Measurements from ENCODE around the gene CDK10.
"Not testable (repeated sequence)": the region's sequence is repeated elsewhere in the genome, so short reads cannot be mapped to it uniquely, and the experiment has no call there.

CDK10 gene

GRCh38 chr16:89695875-89696669, 9.6 kb downstream of the CDK10 start:
- Histone ChIP-seq H3K36me3 (ENCODE audit: control insufficient read depth, insufficient read depth, low read length) (peaks cover 26% of the 10 kb centered on the region), H3K4me3 (replicated peaks; ENCODE audit: low read depth, low read length) (no peak overlapping the region), H3K27me3 (replicated peaks; ENCODE audit: control insufficient read depth, insufficient read depth, low read length) (no peaks in the 10 kb centered on the region)
- no peak for DNase-seq (ENCODE audit: extremely low read depth, insufficient read length)
- TF ChIP-seq, protein P1, sequence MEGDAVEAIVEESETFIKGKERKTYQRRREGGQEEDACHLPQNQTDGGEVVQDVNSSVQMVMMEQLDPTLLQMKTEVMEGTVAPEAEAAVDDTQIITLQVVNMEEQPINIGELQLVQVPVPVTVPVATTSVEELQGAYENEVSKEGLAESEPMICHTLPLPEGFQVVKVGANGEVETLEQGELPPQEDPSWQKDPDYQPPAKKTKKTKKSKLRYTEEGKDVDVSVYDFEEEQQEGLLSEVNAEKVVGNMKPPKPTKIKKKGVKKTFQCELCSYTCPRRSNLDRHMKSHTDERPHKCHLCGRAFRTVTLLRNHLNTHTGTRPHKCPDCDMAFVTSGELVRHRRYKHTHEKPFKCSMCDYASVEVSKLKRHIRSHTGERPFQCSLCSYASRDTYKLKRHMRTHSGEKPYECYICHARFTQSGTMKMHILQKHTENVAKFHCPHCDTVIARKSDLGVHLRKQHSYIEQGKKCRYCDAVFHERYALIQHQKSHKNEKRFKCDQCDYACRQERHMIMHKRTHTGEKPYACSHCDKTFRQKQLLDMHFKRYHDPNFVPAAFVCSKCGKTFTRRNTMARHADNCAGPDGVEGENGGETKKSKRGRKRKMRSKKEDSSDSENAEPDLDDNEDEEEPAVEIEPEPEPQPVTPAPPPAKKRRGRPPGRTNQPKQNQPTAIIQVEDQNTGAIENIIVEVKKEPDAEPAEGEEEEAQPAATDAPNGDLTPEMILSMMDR (IDR thresholded peaks at IDR 0.05; ENCODE audit: insufficient read depth, low read length, poor library complexity, severe bottlenecking), result no peak

DNA sequence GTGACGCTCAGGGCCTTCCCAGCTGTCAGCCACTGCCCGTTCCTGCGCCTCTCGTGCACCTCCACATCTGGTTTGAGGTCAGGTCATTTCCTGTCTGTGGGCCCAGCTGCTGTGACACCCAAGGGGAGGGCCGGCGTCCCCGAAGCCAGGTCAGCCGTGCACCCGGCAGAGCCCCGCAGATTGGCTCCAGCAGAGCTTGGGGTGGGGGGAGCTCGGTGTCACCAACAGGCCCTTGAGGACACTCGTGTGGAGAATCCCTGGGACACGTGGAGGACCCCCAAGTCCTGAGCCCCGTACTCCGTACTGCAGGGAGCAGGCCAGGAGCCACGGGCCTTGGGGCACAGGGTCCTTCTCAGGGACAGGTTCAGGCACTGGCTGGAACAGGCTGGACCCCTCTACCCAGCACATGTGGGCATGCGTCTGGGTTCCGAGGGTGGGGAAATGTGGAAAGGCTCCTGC, 10.2 kb downstream of the CDK10 start:
- Histone ChIP-seq H3K4me3 (replicated peaks; ENCODE audit: low read depth, low read length) (no peak overlapping the region), H3K36me3 (ENCODE audit: control insufficient read depth, insufficient read depth, low read length) (peaks cover 22% of the 10 kb centered on the region), H3K27me3 (replicated peaks; ENCODE audit: control insufficient read depth, insufficient read depth, low read length) (no peaks in the 10 kb centered on the region)
- TF ChIP-seq, protein P1 (IDR thresholded peaks at IDR 0.05; ENCODE audit: insufficient read depth, low read length, poor library complexity, severe bottlenecking), result no peak
- DNase-seq (ENCODE audit: extremely low read depth, insufficient read length), result peak; percentile 66

- Histone ChIP-seq H3K4me3 (replicated peaks; ENCODE audit: low read depth, low read length) (no peak overlapping the region), H3K27me3 (replicated peaks; ENCODE audit: control insufficient read depth, insufficient read depth, low read length) (no peaks in the 10 kb centered on the region), H3K36me3 (ENCODE audit: control insufficient read depth, insufficient read depth, low read length) (peaks cover 17% of the 10 kb centered on the region)
- TF ChIP-seq, protein P1 (IDR thresholded peaks at IDR 0.05; ENCODE audit: insufficient read depth, low read length, poor library complexity, severe bottlenecking), result no peak
- no peak for DNase-seq (ENCODE audit: extremely low read depth, insufficient read length)
Measured at GRCh38 chr16:89697161-89697615, 10.7 kb downstream of the CDK10 start.

GRCh38 chr16:89697616-89698331, 11.3 kb downstream of the CDK10 start:
- Histone ChIP-seq H3K36me3 (ENCODE audit: control insufficient read depth, insufficient read depth, low read length) (peaks cover 15% of the 10 kb centered on the region), H3K27me3 (replicated peaks; ENCODE audit: control insufficient read depth, insufficient read depth, low read length) (no peaks in the 10 kb centered on the region), H3K4me3 (replicated peaks; ENCODE audit: low read depth, low read length) (no peak overlapping the region)
- TF ChIP-seq, protein P1 (IDR thresholded peaks at IDR 0.05; ENCODE audit: insufficient read depth, low read length, poor library complexity, severe bottlenecking), result no peak
- no peak for DNase-seq (ENCODE audit: extremely low read depth, insufficient read length)

DNA sequence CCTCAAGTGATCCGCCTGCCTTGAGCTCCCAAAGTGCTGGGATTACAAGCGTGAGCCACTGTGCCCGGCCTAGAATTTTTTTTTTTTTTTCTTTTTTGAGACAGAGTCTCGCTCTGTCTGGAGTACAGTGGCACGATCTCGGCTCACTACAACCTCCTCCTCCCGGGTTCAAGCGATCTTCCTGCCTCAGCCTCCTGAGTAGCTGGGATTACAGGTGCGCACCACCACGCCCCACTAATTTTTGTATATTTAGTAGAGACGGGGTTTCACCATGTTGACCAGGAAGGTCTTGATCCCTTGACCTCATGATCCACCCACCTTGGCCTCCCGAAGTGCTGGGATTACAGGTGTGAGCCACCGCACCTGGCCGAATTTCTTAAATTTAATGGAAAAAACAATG, 12.2 kb downstream of the CDK10 start:
- DNase-seq (ENCODE audit: extremely low read depth, insufficient read length); H3K27me3 ChIP-seq (replicated peaks; ENCODE audit: control insufficient read depth, insufficient read depth, low read length); H3K36me3 ChIP-seq (ENCODE audit: control insufficient read depth, insufficient read depth, low read length): not testable (repeated sequence)

DNA sequence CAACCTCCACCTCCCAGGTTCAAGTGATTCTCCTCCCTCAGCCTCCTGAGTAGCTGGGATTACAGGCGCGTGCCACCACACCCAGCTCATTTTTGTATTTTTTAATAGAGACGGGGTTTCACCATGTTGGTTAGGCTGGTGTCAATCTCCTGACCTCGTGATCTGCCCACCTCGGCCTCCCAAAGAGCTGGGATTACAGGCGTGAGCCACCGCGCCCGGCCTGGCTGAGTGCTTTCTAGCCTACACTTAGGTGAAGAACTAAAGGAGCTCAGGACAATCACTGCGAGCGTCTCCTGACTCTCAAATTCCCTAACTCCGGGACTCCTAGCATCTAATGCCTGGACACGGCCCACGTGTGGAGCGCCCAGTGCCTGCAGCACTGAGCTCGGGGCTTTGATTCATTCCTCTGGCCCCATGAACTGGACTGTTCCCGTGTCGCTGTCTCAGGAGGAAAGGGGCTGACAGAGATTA, 13.2 kb downstream of the CDK10 start:
- H3K4me3 ChIP-seq (replicated peaks; ENCODE audit: low read depth, low read length); H3K36me3 ChIP-seq (ENCODE audit: control insufficient read depth, insufficient read depth, low read length); DNase-seq (ENCODE audit: extremely low read depth, insufficient read length); H3K27me3 ChIP-seq (replicated peaks; ENCODE audit: control insufficient read depth, insufficient read depth, low read length): not testable (repeated sequence)

More for the DNA sequence above, 12.2 kb downstream of the CDK10 start:
- H3K4me3 ChIP-seq (replicated peaks; ENCODE audit: low read depth, low read length), result not testable (repeated sequence)

Measured in GM06990 (cell line).